T-helper 1 cell treated with Interleukin-12 subunit alpha and Interleukin-12 subunit beta and Interleukin-4 antibody, amounts not matched to agents 30 ng/mL and 1 ng/mL, for 36 hours (primary cell): ENCODE results near the gene PCDHGA7. TPM values are rescaled to one million over a fixed set of nuclear protein-coding genes. Genes with fewer than 3 reads are reported as not detected.
"Not testable (repeated sequence)": the region's sequence is repeated elsewhere in the genome, so short reads cannot be mapped to it uniquely, and the experiment has no call there.

Experiments
- intact Hi-C: fragments of 100-400 bp; cut with micrococcal nuclease; formaldehyde crosslinking; loops from one replicate; pipeline ENCODE4 v1.15.1; 2024
- total RNA-seq: library from RNA; stranded (reverse); gene quantifications from 2 replicates; pipeline ENCODE4 v1.2.3, GENCODE V29; 2022

Gene PCDHGA7
- total RNA-seq, 1 donor from 2014 or later, result 0.15 TPM

DNA sequence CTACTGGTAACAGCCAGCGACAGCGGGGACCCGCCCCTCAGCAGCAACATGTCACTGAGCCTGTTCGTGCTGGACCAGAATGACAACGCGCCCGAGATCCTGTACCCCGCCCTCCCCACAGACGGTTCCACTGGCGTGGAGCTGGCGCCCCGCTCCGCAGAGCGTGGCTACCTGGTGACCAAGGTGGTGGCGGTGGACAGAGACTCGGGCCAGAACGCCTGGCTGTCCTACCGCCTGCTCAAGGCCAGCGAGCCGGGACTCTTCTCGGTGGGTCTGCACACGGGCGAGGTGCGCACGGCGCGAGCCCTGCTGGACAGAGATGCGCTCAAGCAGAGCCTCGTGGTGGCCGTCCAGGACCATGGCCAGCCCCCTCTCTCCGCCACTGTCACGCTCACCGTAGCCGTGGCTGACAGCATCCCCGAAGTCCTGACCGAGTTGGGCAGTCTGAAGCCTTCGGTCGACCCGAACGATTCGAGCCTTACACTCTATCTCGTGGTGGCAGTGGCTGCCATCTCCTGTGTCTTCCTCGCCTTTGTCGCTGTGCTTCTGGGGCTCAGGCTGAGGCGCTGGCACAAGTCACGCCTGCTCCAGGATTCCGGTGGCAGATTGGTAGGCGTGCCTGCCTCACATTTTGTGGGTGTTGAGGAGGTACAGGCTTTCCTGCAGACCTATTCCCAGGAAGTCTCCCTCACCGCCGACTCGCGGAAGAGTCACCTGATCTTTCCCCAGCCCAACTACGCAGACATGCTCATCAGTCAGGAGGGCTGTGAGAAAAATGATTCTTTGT lies 12.1 kb downstream of the PCDHGA7 start:
- intact Hi-C loops, result loop anchor here (5.0 kb wide), 1 partner anchor 32 kb away; the partner anchor contains the start of gene PCDHGA5

DNA sequence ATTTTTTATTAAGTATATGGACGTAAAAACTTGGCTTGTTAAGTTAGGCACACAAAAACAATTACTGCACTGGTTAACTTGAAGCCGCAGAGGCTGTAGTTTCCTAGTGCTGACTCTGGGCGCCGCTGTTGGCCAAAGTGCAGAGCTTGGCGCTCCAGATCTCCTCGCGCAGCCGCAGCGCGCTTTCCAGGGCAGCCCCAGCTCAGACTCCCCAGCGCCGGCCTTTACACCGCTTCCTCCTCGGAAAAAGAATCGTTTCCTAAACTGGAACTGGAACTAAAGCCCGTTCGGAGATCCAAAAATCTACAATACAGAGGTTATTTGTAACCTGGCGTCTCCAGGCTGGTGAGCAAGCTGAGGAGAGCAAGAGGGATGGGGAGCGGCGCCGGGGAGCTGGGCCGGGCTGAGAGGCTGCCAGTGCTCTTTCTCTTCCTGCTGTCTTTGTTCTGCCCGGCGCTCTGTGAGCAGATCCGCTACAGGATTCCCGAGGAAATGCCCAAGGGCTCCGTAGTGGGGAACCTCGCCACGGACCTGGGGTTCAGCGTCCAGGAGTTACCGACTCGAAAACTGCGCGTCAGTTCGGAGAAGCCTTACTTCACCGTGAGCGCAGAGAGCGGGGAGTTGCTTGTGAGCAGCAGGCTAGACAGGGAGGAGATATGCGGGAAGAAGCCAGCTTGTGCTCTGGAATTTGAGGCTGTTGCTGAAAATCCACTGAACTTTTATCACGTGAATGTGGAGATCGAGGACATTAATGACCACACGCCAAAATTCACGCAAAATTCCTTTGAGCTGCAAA lies 15.4 kb downstream of the PCDHGA7 start, which contains the start of gene PCDHGB5:
Gene PCDHGB5, plus strand, starts transcription at position 192 of the 796 bp plus-strand sequence. Its CDS starts 181 bp downstream, at position 373.
- intact Hi-C loops, result loop anchor here (5.0 kb wide), 1 partner anchor 36 kb away; the partner anchor contains the start of gene PCDHGA5

DNA sequence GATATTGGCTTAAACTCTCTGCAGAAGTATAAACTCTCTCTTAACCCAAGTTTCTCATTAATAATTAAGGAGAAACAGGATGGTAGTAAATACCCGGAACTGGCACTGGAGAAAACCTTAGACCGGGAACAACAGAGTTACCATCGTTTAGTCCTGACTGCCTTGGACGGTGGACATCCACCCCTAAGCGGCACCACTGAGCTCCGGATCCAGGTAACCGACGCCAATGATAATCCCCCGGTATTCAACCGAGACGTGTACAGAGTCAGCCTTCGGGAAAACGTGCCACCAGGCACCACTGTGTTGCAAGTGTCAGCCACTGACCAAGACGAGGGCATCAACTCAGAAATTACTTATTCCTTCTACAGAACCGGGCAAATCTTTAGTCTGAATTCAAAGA lies 16.1 kb downstream of the PCDHGA7 start:
- intact Hi-C loops, result loop anchor here (5.0 kb wide), 1 partner anchor 36 kb away; the partner anchor contains the start of gene PCDHGA5

DNA sequence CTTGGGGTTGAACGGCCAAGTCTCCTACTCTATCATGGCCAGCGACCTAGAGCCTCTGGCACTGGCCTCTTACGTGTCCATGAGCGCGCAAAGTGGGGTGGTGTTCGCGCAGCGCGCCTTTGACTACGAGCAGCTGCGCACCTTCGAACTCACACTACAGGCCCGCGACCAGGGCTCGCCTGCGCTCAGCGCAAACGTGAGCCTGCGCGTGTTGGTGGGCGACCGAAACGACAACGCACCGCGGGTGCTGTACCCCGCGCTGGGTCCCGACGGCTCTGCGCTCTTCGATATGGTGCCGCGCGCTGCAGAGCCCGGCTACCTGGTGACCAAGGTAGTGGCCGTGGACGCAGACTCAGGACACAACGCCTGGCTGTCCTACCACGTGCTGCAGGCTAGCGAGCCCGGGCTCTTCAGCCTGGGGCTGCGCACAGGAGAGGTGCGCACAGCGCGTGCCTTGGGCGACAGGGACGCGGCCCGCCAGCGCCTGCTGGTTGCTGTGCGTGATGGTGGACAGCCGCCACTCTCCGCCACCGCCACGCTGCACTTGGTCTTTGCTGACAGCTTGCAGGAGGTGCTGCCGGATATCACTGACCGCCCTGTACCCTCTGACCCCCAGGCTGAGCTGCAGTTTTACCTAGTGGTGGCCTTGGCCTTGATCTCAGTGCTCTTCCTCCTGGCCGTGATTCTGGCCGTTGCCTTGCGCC lies 17.2 kb downstream of the PCDHGA7 start:
- intact Hi-C loops, result loop anchor here (5.0 to 10.0 kb wide), 2 partner anchors 37 to 165 kb away; partner anchors contain the start of gene PCDHGA5

DNA sequence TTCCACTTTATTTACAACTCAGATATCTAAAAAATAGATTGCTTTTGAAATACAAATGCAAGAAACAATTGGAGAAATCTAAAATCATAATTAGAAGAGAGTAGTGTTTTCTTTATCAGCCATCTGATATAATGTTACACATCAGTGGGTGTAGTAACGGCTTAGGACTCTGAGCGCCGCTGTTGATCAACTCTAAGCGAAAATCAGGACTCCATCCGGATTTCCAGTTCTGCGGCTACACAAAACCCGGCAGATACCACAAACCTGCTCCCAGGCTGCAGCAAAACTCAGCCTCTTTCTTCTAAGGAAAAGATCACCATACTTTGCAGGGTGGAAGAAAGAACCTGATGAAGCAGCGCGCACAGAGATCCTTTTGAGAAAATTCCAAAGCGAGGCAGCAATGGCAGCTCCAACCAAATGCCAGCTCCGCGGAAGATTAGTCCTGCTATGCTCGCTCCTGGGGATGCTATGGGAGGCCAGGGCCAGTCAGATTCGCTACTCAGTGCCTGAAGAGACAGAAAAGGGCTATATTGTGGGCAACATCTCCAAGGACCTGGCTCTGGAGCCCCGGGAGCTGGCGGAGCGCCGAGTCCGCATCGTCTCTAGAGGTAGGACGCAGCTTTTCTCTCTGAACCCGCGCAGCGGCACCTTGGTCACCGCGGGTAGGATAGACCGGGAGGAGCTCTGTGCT lies 20.2 kb downstream of the PCDHGA7 start, which contains the start of gene PCDHGA9:
Gene PCDHGA9, plus strand, starts transcription at position 226 of the 691 bp plus-strand sequence. Its CDS starts 175 bp downstream, at position 401.
- intact Hi-C loops, result loop anchor here (10.0 kb wide), 1 partner anchor 168 kb away; no protein-coding TSS in a partner anchor

DNA sequence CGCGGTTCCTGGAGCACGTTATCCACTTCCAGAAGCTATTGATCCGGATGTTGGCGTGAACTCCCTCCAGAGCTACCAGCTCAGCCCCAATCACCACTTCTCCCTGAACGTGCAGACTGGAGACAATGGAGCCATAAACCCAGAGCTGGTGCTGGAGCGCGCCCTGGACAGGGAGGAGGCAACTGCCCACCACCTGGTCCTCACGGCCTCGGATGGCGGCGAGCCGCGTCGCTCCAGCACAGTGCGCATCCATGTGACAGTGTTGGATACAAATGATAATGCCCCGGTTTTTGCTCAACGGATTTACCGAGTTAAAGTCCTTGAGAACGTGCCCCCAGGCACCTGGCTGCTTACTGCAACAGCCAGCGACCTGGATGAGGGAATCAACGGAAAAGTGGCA lies 20.8 kb downstream of the PCDHGA7 start:
- intact Hi-C loops, result loop anchor here (10.0 kb wide), 1 partner anchor 169 kb away; no protein-coding TSS in a partner anchor

DNA sequence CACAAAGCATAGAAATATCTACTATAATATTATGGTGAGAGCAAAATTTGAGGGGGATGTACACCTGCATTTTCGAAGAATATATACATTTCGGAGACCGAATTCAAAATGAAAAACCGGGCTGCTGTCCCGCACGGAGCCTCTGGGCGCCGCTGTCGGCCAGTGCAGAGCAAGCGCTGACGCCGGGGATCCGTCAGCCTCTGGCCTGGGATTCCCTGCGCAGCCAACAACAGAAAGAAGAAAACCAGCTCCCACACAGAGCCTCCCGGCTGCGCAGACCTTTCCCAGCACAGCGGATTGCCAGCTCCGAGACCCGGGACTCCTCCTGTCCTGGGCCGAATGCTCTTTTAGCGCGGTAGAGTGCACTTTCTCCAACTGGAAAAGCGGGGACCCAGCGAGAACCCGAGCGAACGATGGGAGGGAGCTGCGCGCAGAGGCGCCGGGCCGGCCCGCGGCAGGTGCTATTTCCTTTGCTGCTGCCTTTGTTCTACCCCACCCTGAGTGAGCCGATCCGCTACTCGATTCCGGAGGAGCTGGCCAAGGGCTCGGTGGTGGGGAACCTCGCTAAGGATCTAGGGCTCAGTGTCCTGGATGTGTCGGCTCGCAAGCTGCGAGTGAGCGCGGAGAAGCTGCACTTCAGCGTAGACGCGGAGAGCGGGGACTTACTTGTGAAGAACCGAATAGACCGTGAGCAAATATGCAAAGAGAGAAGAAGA lies 25.4 kb downstream of the PCDHGA7 start, which contains the start of gene PCDHGB6:
Gene PCDHGB6, plus strand, starts transcription at position 232 of the 716 bp plus-strand sequence. Its CDS starts 182 bp downstream, at position 414.
- intact Hi-C loops, result loop anchor here (1.0 to 10.0 kb wide), 2 partner anchors 156 to 173 kb away; no protein-coding TSS in a partner anchor

DNA sequence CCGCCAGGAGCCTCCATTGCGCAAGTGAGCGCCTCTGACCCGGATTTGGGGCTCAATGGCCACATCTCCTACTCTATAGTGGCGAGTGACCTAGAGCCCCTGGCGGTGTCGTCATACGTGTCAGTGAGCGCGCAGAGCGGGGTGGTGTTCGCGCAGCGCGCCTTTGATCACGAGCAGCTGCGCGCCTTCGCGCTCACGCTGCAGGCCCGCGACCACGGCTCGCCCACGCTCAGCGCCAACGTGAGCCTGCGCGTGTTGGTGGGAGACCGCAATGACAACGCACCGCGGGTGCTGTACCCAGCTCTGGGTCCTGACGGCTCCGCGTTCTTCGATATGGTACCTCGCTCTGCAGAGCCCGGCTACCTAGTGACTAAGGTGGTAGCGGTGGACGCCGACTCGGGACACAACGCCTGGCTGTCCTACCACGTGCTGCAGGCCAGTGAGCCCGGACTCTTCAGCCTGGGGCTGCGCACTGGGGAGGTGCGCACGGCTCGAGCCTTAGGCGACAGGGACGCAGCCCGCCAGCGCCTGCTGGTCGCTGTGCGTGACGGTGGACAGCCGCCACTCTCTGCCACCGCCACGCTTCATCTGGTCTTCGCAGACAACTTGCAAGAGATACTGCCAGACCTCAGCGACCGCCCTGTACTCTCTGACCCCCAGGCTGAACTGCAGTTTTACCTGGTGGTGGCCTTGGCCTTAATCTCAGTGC lies 27.2 kb downstream of the PCDHGA7 start:
- intact Hi-C loops, result loop anchor here (1.0 to 10.0 kb wide), 3 partner anchors 47 to 175 kb away; partner anchors contain the start of gene PCDHGA5

DNA sequence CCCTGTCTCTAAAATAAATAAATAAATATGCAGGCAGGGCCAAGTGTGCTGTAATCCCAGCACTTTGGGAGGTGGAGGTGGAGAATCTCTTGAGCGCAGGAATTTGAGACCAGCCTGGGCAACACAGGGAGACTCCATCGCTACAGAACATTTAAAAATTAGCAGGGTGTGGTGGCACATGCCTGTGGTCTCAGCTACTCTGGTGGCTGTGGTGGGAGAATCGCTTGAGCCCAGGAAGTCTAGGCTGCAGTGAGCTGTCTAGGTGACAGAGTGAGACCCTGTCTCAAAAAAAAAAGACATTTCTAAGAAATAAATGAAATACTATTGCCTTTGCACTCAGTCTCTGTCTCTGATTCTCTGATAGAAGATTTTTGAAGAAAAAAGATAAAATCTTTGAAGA lies 29.0 kb downstream of the PCDHGA7 start:
- intact Hi-C loops, result loop anchor here (5.0 kb wide), 1 partner anchor 49 kb away; the partner anchor contains the start of gene PCDHGA5

DNA sequence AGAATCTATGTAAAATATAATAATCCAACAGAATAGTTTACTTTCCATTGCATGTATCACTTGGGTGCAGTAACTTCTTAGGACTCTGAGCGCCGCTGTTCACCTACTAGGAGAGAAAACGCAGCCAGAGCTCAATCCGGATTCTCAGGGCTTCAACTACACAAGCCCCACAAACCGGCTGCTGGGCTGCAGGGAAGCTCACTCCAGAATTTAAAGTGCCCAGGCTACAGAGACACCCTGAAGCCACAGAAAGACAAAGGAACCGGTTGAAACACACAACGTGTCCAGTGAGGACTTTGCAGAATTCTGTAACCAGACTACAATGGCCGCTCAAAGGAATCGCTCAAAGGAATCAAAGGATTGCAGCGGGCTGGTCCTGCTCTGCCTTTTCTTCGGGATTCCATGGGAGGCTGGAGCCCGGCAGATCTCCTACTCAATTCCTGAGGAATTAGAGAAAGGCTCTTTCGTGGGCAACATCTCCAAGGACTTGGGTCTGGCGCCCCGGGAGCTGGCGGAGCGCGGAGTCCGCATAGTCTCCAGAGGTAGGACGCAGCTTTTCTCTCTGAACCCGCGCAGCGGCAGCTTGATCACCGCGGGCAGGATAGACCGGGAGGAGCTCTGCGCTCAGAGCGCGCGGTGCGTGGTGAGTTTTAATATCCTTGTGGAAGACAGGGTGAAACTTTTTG lies 30.5 kb downstream of the PCDHGA7 start, which contains the start of gene PCDHGA10:
Gene PCDHGA10, plus strand, starts transcription at position 134 of the 686 bp plus-strand sequence. Its CDS starts 189 bp downstream, at position 323.
- intact Hi-C loops, result loop anchor here (1.0 to 5.0 kb wide), 4 partner anchors 51 to 151 kb away; partner anchors contain the start of gene PCDHGA5

DNA sequence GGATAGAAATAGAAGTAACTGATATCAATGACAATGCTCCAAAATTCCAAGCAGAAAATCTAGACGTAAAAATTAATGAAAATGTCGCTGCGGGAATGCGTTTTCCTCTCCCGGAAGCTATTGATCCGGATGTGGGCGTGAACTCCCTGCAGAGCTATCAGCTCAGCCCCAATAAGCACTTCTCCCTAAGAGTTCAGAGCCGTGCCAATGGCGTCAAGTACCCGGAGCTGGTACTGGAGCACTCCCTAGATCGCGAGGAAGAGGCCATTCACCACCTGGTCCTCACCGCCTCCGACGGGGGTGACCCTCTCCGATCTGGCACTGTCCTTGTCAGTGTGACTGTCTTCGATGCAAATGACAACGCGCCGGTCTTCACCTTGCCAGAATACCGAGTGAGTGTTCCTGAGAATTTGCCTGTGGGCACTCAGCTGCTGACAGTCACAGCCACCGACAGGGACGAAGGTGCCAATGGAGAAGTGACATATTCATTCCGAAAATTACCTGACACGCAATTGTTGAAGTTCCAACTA lies 31.1 kb downstream of the PCDHGA7 start:
- intact Hi-C loops, result loop anchor here (1.0 to 5.0 kb wide), 3 partner anchors 51 to 151 kb away; partner anchors contain the start of gene PCDHGA5

DNA sequence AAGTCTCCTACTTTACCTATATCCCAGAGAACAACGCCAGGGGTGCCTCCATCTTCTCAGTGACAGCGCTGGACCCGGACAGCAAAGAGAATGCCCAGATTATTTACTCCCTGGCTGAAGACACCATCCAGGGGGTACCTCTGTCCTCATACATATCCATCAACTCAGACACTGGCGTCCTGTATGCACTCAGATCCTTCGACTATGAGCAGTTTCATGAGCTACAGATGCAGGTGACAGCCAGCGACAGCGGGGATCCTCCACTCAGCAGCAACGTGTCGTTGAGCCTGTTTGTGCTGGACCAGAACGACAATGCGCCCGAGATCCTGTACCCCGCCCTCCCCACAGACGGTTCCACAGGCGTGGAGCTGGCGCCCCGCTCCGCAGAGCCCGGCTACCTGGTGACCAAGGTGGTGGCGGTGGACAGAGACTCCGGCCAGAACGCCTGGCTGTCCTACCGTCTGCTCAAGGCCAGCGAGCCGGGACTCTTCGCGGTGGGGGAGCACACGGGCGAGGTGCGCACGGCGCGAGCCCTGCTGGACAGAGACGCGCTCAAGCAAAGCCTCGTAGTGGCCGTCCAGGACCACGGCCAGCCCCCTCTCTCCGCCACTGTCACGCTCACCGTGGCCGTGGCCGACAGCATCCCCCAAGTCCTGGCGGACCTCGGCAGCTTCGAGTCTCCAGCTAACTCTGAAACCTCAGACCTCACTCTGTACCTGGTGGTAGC lies 32.2 kb downstream of the PCDHGA7 start:
- intact Hi-C loops, result loop anchor here (5.0 kb wide), 1 partner anchor 52 kb away; the partner anchor contains the start of gene PCDHGA5

DNA sequence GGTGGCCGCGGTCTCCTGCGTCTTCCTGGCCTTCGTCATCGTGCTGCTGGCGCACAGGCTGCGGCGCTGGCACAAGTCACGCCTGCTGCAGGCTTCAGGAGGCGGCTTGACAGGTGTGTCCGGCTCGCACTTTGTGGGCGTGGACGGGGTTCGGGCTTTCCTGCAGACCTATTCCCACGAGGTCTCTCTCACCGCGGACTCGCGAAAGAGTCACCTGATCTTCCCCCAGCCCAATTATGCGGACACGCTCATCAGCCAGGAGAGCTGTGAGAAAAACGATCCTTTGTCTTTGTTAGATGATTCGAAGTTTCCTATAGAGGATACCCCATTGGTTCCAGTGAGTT lies 32.7 kb downstream of the PCDHGA7 start:
- intact Hi-C loops, result not testable (repeated sequence)

DNA sequence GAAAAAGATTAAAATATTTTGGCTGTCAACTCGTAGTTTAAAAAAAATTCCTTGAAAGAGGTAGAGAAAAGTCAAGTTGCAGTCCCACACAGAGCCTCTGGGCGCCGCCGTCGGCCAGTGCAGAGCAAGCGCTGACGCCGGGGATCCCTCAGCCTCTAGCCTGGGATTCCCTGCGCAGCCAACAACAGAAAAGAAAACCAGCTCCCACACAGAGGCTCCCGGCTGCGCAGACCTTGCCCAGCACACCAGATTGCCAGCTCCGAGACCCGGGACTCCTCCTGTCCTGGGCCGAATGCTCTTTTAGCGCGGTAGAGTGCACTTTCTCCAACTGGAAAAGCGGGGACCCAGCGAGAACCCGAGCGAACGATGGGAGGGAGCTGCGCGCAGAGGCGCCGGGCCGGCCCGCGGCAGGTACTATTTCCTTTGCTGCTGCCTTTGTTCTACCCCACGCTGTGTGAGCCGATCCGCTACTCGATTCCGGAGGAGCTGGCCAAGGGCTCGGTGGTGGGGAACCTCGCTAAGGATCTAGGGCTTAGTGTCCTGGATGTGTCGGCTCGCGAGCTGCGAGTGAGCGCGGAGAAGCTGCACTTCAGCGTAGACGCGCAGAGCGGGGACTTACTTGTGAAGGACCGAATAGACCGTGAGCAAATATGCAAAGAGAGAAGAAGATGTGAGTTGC lies 35.1 kb downstream of the PCDHGA7 start, which contains the start of gene PCDHGB7:
Gene PCDHGB7, plus strand, starts transcription at position 184 of the 679 bp plus-strand sequence. Its CDS starts 183 bp downstream, at position 367.
- intact Hi-C loops, result loop anchor here (1.0 to 2.0 kb wide), 4 partner anchors 95 to 141 kb away; partner anchors contain the start of gene TAF7

DNA sequence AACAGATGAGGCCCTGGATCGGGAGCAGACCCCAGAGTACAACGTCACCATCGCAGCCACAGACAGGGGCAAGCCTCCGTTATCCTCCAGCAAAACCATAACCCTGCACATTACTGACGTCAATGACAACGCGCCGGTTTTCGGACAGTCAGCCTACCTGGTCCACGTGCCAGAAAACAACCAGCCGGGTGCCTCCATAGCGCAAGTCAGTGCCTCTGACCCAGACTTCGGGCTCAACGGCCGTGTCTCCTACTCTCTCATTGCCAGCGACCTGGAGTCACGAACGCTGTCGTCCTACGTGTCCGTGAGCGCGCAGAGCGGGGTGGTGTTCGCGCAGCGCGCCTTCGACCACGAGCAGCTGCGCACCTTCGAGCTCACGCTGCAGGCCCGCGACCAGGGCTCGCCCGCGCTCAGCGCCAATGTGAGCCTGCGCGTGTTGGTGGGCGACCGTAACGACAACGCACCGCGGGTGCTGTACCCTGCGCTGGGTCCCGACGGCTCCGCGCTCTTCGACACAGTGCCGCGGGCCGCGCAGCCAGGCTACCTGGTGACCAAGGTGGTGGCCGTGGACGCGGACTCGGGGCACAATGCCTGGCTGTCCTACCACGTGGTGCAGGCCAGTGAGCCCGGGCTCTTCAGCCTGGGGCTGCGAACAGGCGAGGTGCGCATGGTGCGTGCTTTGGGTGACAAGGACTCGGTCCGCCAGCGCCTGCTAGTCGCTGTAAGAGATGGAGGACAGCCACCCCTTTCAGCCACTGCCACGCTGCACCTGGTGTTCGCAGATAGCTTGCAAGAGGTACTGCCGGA lies 36.7 kb downstream of the PCDHGA7 start:
- intact Hi-C loops, result no loop called here
